NCI-H226 (cell line): ENCODE measurements around the gene NUP62.
"Not testable (repeated sequence)": the region's sequence is repeated elsewhere in the genome, so short reads cannot be mapped to it uniquely, and the experiment has no call there.

Experiments
- DNase-seq: peaks from one replicate; pipeline ENCODE4 v3.0.0-alpha.2; 2015

The NUP62 gene

GRCh38 chr19:49929121-49929610 lies at the start of gene NUP62, which contains the start of gene ATF5:
TSS of gene NUP62 (minus strand) at chr19:49929504. CDS start at chr19:49909807, 19,697 bp downstream.
TSS of gene ATF5 (plus strand) at chr19:49929205. CDS start at chr19:49930851, 1,646 bp downstream.
- peak; percentile 72 for DNase-seq

GRCh38 chr19:49978324-49978723 lies 49.0 kb upstream of the NUP62 start:
- no peak for DNase-seq

GRCh38 chr19:49977881-49978280 lies 48.6 kb upstream of the NUP62 start:
- DNase-seq: no peak

GRCh38 chr19:49977076-49977475 lies 47.8 kb upstream of the NUP62 start:
- no peak for DNase-seq

GRCh38 chr19:49976496-49976895 lies 47.2 kb upstream of the NUP62 start:
- no peak for DNase-seq

- no peak for DNase-seq
These were observed 45.7 kb upstream of the NUP62 start for GRCh38 chr19:49975051-49975450.

GRCh38 chr19:49973987-49974386 lies 44.7 kb upstream of the NUP62 start:
- DNase-seq: no peak

- DNase-seq: no peak
These were observed 43.5 kb upstream of the NUP62 start for GRCh38 chr19:49972841-49973240.

- no peak for DNase-seq
These were observed 42.7 kb upstream of the NUP62 start for GRCh38 chr19:49971991-49972411.

- DNase-seq: not testable (repeated sequence)
These were observed 40.1 kb upstream of the NUP62 start for GRCh38 chr19:49969355-49969754.

GRCh38 chr19:49968279-49968922 lies 39.1 kb upstream of the NUP62 start:
- no peak for DNase-seq

GRCh38 chr19:49960980-49961379 lies 31.7 kb upstream of the NUP62 start, which contains the start of gene SIGLEC11:
TSS of gene SIGLEC11 (minus strand) at chr19:49961172. CDS start at chr19:49961081, 91 bp downstream.
- DNase-seq: not testable (repeated sequence)

GRCh38 chr19:49959892-49960291 lies 30.6 kb upstream of the NUP62 start:
- not testable (repeated sequence) for DNase-seq

GRCh38 chr19:49958596-49958995 lies 29.3 kb upstream of the NUP62 start:
- DNase-seq: not testable (repeated sequence)

- not testable (repeated sequence) for DNase-seq
These were observed 28.8 kb upstream of the NUP62 start for GRCh38 chr19:49958144-49958543.

- no peak for DNase-seq
These were observed 28.1 kb upstream of the NUP62 start for GRCh38 chr19:49957262-49957915.

- DNase-seq: no peak
These were observed 26.8 kb upstream of the NUP62 start for GRCh38 chr19:49956115-49956495.

GRCh38 chr19:49954933-49955332 lies 25.6 kb upstream of the NUP62 start:
- DNase-seq: no peak

- DNase-seq: peak; percentile 14
These were observed 25.0 kb upstream of the NUP62 start for GRCh38 chr19:49954092-49954829.

GRCh38 chr19:49953416-49953815 lies 24.1 kb upstream of the NUP62 start:
- DNase-seq: no peak

GRCh38 chr19:49952906-49953305 lies 23.6 kb upstream of the NUP62 start:
- DNase-seq: no peak

GRCh38 chr19:49952479-49952836 lies 23.2 kb upstream of the NUP62 start:
- DNase-seq: no peak

GRCh38 chr19:49951806-49952478 lies 22.6 kb upstream of the NUP62 start:
- DNase-seq: no peak
